Fibroblast of skin of left biceps (primary cell): ENCODE measurements around the gene CD69.

Experiments
- DNase-seq, 2 experiments: peaks; one replicate each; pipeline ENCODE4 v3.0.0-alpha.2; 2013; ENCODE audit warnings: low read depth in 2 of 2

The CD69 gene

GRCh38 chr12:9760699-9761418 is at the start of gene CD69:
TSS of gene CD69 (minus strand) at chr12:9760901. CDS start at chr12:9760820, 81 bp downstream.
- DNase-seq: no peak

GRCh38 chr12:9809866-9810265 is 49.2 kb upstream of the CD69 start:
- no peak for DNase-seq

- no peak for DNase-seq
These were observed 48.6 kb upstream of the CD69 start for GRCh38 chr12:9809338-9809737.

- no peak for DNase-seq
These were observed 47.8 kb upstream of the CD69 start for GRCh38 chr12:9808504-9808903.

- no peak for DNase-seq
These were observed 46.0 kb upstream of the CD69 start for GRCh38 chr12:9806714-9807113.

- no peak for DNase-seq
These were observed 45.2 kb upstream of the CD69 start for GRCh38 chr12:9805883-9806282.

- no peak for DNase-seq
These were observed 39.3 kb upstream of the CD69 start for GRCh38 chr12:9799961-9800360.

- DNase-seq: no peak
These were observed 37.3 kb upstream of the CD69 start for GRCh38 chr12:9797722-9798619.

- DNase-seq: no peak
These were observed 36.3 kb upstream of the CD69 start for GRCh38 chr12:9796971-9797370.

GRCh38 chr12:9796346-9796745 is 35.6 kb upstream of the CD69 start:
- no peak for DNase-seq

- DNase-seq: no peak
These were observed 35.2 kb upstream of the CD69 start for GRCh38 chr12:9795945-9796344.

GRCh38 chr12:9794484-9795093 is 33.9 kb upstream of the CD69 start:
- no peak for DNase-seq

GRCh38 chr12:9793779-9794395 is 33.2 kb upstream of the CD69 start:
- no peak for DNase-seq

GRCh38 chr12:9792961-9793617 is 32.4 kb upstream of the CD69 start:
- DNase-seq: peak; percentile 9 to 15

GRCh38 chr12:9792185-9792900 is 31.6 kb upstream of the CD69 start:
- DNase-seq: no peak

- no peak for DNase-seq
These were observed 26.3 kb upstream of the CD69 start for GRCh38 chr12:9786726-9787717.

GRCh38 chr12:9784816-9785215 is 24.1 kb upstream of the CD69 start:
- no peak for DNase-seq

- no peak for DNase-seq
These were observed 23.6 kb upstream of the CD69 start for GRCh38 chr12:9784326-9784725.

GRCh38 chr12:9782547-9783382 is 22.1 kb upstream of the CD69 start:
- DNase-seq: no peak
